ENCODE data around the gene DUSP3. TPM values are rescaled to one million over a fixed set of nuclear protein-coding genes. Genes with fewer than 3 reads are reported as not detected.

The DUSP3 gene
- total RNA-seq (2022) (39.7 and 55.0 TPM in 2 replicates), Bru-seq, nascent RNA (percentile 84 among the genes with signal in this experiment), BruChase-seq, experiment 1, labeled RNA remaining after a 6-hour chase (percentile 97 among the genes with signal in this experiment), BruChase-seq, experiment 2, labeled RNA remaining after a 2-hour chase (percentile 93 among the genes with signal in this experiment)
- long read RNA-seq, full-length matches to known transcripts: 70 of 88 reads
- long read RNA-seq, partial matches to known transcripts: 11 of 88 reads
- long read RNA-seq, other reads (novel, unspliced or antisense): 7 of 88 reads

GRCh38 chr17:43778337-43779144 lies at the start of gene DUSP3:
Gene DUSP3, minus strand, starts transcription at chr17:43778977. Its CDS starts 53 bp downstream, at chr17:43778924.
- TSS peak; percentile 39 for BruUV-seq (replicated peaks)
- peak; percentile 78 for DNase-seq (ENCODE audit: unreplicated experiment)
- ChIA-PET POLR2A (interaction anchor here (0.8 to 3.0 kb wide), 11 partner anchors 9 to 463 kb away, joined by 3 to 8 read pairs (median 4); partner anchors contain the start of genes DHX8 and MPP3), CTCF (interaction anchor here (0.6 to 1.2 kb wide), 5 partner anchors 12 to 242 kb away, joined by 3 to 8 read pairs (median 3); no protein-coding TSS in a partner anchor)
- Mint-ChIP-seq H3K4me3 (ENCODE audit: unreplicated experiment) (peak within 1 kb of the TSS; percentile 77), H3K27ac (ENCODE audit: low read depth, unreplicated experiment) (peak within 1 kb of the TSS; percentile 93), H3K27me3 (ENCODE audit: insufficient read depth, unreplicated experiment) (no peaks in the 10 kb centered on the region), H3K4me1 (ENCODE audit: insufficient read depth, unreplicated experiment) (no peaks in the 10 kb centered on the region), H3K9me3 (ENCODE audit: unreplicated experiment) (no peaks in the 10 kb centered on the region), H3K36me3 (ENCODE audit: insufficient read depth, unreplicated experiment) (peaks cover 27% of the 10 kb centered on the region)
- TF ChIP-seq CTCF (IDR thresholded peaks at IDR 0.05; ENCODE audit: unreplicated experiment): no peak
- intact Hi-C loops (cut with micrococcal nuclease): loop anchor here (1.0 kb wide), 1 partner anchor 68 kb away; no protein-coding TSS in a partner anchor

DNA sequence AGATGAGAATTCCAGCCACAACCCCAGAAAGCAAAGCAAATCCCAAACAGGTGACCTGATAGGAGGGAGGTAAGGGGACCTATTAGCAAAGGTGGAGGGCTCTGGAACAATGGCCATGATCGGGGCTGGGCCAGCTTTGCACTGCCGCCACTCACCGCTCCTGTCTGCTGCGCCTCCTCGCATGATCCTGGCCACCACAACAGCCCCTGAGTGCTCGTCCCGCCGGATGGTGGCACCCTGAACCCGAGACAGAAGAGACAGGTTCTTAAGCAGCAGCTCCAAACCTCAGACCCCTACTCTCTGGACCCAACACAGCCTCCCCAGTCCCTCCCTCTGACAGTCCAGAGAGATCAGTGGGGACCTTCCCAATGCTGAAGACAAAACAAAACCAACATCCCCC lies 48.8 kb upstream of the DUSP3 start:
- CTCF ChIA-PET: interaction anchor here (1.3 kb wide), 1 partner anchor 19 kb away, joined by 5 read pairs; no protein-coding TSS in a partner anchor
- Mint-ChIP-seq H3K4me3 (ENCODE audit: unreplicated experiment) (no peak overlapping the region), H3K36me3 (ENCODE audit: insufficient read depth, unreplicated experiment) (peaks cover 48% of the 10 kb centered on the region), H3K4me1 (ENCODE audit: insufficient read depth, unreplicated experiment) (no peaks in the 10 kb centered on the region), H3K9me3 (ENCODE audit: unreplicated experiment) (no peaks in the 10 kb centered on the region), H3K27me3 (ENCODE audit: insufficient read depth, unreplicated experiment) (no peaks in the 10 kb centered on the region), H3K27ac (ENCODE audit: low read depth, unreplicated experiment) (no peak overlapping the region)
- intact Hi-C loops (cut with micrococcal nuclease): no loop called here
- BruUV-seq (replicated peaks): no TSS peak
- POLR2A ChIA-PET: no interaction called here
- no peak for TF ChIP-seq CTCF (IDR thresholded peaks at IDR 0.05; ENCODE audit: unreplicated experiment)
- DNase-seq (ENCODE audit: unreplicated experiment): no peak

- intact Hi-C loops (cut with micrococcal nuclease): no loop called here
- POLR2A ChIA-PET: no interaction called here
Observed at GRCh38 chr17:43826206-43826605, 47.4 kb upstream of the DUSP3 start.

More at GRCh38 chr17:43826206-43826605, 47.4 kb upstream of the DUSP3 start:
- no peak for TF ChIP-seq CTCF (IDR thresholded peaks at IDR 0.05; ENCODE audit: unreplicated experiment)
- no TSS peak for BruUV-seq (replicated peaks)
- no peak overlapping the region for H3K27ac Mint-ChIP-seq (ENCODE audit: low read depth, unreplicated experiment)
- H3K27me3 Mint-ChIP-seq (ENCODE audit: insufficient read depth, unreplicated experiment): no peaks in the 10 kb centered on the region
- no peak overlapping the region for H3K4me3 Mint-ChIP-seq (ENCODE audit: unreplicated experiment)
- no peak for DNase-seq (ENCODE audit: unreplicated experiment)
- H3K9me3 Mint-ChIP-seq (ENCODE audit: unreplicated experiment): no peaks in the 10 kb centered on the region
- no peaks in the 10 kb centered on the region for H3K4me1 Mint-ChIP-seq (ENCODE audit: insufficient read depth, unreplicated experiment)
- H3K36me3 Mint-ChIP-seq (ENCODE audit: insufficient read depth, unreplicated experiment): peaks cover 49% of the 10 kb centered on the region
- CTCF ChIA-PET: interaction anchor here (0.5 to 0.7 kb wide), 2 partner anchors 20 to 65 kb away, joined by 3 to 4 read pairs; partner anchors contain the start of gene CD300LG
